NT2/D1 (cell line): ENCODE results near the gene B9D1.

Experiments used
- SUZ12 ChIP-seq: IDR thresholded peaks from 2 replicates; pipeline ENCODE4 v1.6.1; 2011; ENCODE audit not compliant: insufficient read length, insufficient read depth; ENCODE audit errors: extremely low read depth
- YY1 ChIP-seq: IDR thresholded peaks from 2 replicates; pipeline ENCODE4 v1.6.1; 2011; ENCODE audit not compliant: insufficient read length, insufficient read depth
- ZNF274 ChIP-seq: IDR thresholded peaks from 2 replicates; pipeline ENCODE4 v1.6.1; 2011; ENCODE audit warnings: mild to moderate bottlenecking, low read depth, low read length

- TF ChIP-seq SUZ12 (no peak), YY1 (no peak), ZNF274 (no peak)
Observed at GRCh38 chr17:19402171-19402570, 39.6 kb upstream of the B9D1 start.
